Measurements from ENCODE around the gene DERL2. TPM values are rescaled to one million over a fixed set of nuclear protein-coding genes. Genes with fewer than 3 reads are reported as not detected.

DERL2 gene
- total and polyA plus RNA-seq, 7 experiments from 2014 or later = 50.2 to 84.4 (median 72.0) TPM

GRCh38 chr17:5516060-5516792 is 30.2 kb upstream of the DERL2 start:
- Mint-ChIP-seq H3K9me3 (peaks cover 0 to 7% (median 0%) of the 10 kb centered on the region in 11 donors), H3K36me3 (peaks cover 42 to 70% (median 62%) of the 10 kb centered on the region in 5 donors), H3K27me3 (no peaks in the 10 kb centered on the region), H3K27ac (peak overlapping the region in 8 of 9 donors; percentile 6 to 74 (median 62)), H3K4me3 (no peak overlapping the region), H3K4me1 (peaks cover 26 to 47% (median 37%) of the 10 kb centered on the region in 7 donors)
- Histone ChIP-seq H3K27me3 (ENCODE audit: control insufficient read depth in 2 of 2, insufficient read depth in 2 of 2, low read length in 2 of 2) (no peaks in the 10 kb centered on the region), H3K36me3 (ENCODE audit: control insufficient read depth in 2 of 3, insufficient read depth in 3 of 3, low read length in 3 of 3) (peaks cover 6 to 52% (median 19%) of the 10 kb centered on the region in 3 experiments), H3K4me3 (ENCODE audit: low read length) (no peak overlapping the region), H3K4me1 (ENCODE audit: control insufficient read depth in 2 of 2, insufficient read depth in 2 of 2, low read length in 2 of 2) (peaks cover 21 to 23% of the 10 kb centered on the region in 2 donors), H3K27ac (ENCODE audit: low read depth, low read length) (no peak overlapping the region), H3K9me3 (ENCODE audit: control insufficient read depth in 2 of 3, low read length in 3 of 3) (no peaks in the 10 kb centered on the region)
- intact Hi-C loops (cut with micrococcal nuclease) = no loop called here
- no peak for ATAC-seq
- no peak for DNase-seq
- POLR2A ChIA-PET = interaction anchor here (1.7 kb wide), 1 partner anchor 11 kb away, joined by 6 read pairs; no protein-coding TSS in a partner anchor
- CTCF ChIA-PET = no interaction called here

DNA sequence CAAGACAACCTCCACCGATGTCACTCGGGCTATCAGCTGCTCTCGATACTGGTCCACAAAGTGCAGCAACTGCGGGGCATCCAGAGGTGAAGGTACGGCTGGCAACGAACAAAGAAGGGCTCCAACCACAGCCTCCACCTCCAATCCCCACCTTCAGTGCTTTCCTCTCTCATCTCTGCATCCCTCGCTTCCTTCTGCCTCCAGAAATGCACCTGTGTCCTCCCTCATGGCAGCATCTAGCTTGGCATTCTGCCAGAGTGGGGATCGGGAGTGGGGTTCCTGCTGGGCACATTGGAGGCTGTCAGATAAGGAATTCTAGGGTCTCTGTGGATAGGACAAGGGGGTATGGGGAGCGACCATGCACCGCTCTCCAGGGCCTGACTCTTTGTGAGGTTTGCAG is 29.0 kb upstream of the DERL2 start:
- peak overlapping the region in 2 of 10 donors; percentile 48 to 55 for H3K4me3 Mint-ChIP-seq
- H3K27me3 Mint-ChIP-seq = no peaks in the 10 kb centered on the region
- Histone ChIP-seq H3K36me3 (ENCODE audit: control insufficient read depth in 2 of 3, insufficient read depth in 3 of 3, low read length in 3 of 3) (peaks cover 6 to 45% (median 13%) of the 10 kb centered on the region in 3 experiments), H3K27me3 (ENCODE audit: control insufficient read depth in 2 of 2, insufficient read depth in 2 of 2, low read length in 2 of 2) (no peaks in the 10 kb centered on the region), H3K9me3 (ENCODE audit: control insufficient read depth in 2 of 3, low read length in 3 of 3) (no peaks in the 10 kb centered on the region), H3K4me3 (ENCODE audit: low read length) (no peak overlapping the region), H3K27ac (ENCODE audit: low read depth, low read length) (no peak overlapping the region), H3K4me1 (ENCODE audit: control insufficient read depth in 2 of 2, insufficient read depth in 2 of 2, low read length in 2 of 2) (peaks cover 21 to 23% of the 10 kb centered on the region in 2 donors)
- intact Hi-C loops (cut with micrococcal nuclease) = no loop called here
- H3K27ac Mint-ChIP-seq = peak overlapping the region in 4 of 9 donors; percentile 18 to 59 (median 24)
- no peak for ATAC-seq
- H3K9me3 Mint-ChIP-seq = peaks cover 0 to 7% (median 0%) of the 10 kb centered on the region in 11 donors
- H3K36me3 Mint-ChIP-seq = peaks cover 32 to 64% (median 59%) of the 10 kb centered on the region in 5 donors
- DNase-seq = no peak
- H3K4me1 Mint-ChIP-seq = peaks cover 26 to 47% (median 36%) of the 10 kb centered on the region in 7 donors
- ChIA-PET CTCF (no interaction called here), POLR2A (interaction anchor here (1.7 kb wide), 1 partner anchor 12 kb away, joined by 6 read pairs; no protein-coding TSS in a partner anchor)

- DNase-seq (peak in 7 of 9 donors; percentile 27 to 62 (median 57)), ATAC-seq (peak; percentile 78)
- peak overlapping the region; percentile 4 to 73 (median 57) for H3K4me3 Mint-ChIP-seq
- intact Hi-C loops (cut with micrococcal nuclease) = loop anchor here in 1 of 2 donors (1.0 kb wide), 2 partner anchors 12 to 27 kb away; partner anchors contain the start of genes DERL2 and MIS12
- peaks cover 0 to 7% (median 0%) of the 10 kb centered on the region in 11 donors for H3K9me3 Mint-ChIP-seq
- Histone ChIP-seq H3K9me3 (ENCODE audit: control insufficient read depth in 2 of 3, low read length in 3 of 3) (no peaks in the 10 kb centered on the region), H3K27me3 (ENCODE audit: control insufficient read depth in 2 of 2, insufficient read depth in 2 of 2, low read length in 2 of 2) (no peaks in the 10 kb centered on the region), H3K4me3 (ENCODE audit: low read length) (no peak overlapping the region), H3K4me1 (ENCODE audit: control insufficient read depth in 2 of 2, insufficient read depth in 2 of 2, low read length in 2 of 2) (peaks cover 21 to 23% of the 10 kb centered on the region in 2 donors), H3K27ac (ENCODE audit: low read depth, low read length) (peak overlapping the region; percentile 36), H3K36me3 (ENCODE audit: control insufficient read depth in 2 of 3, insufficient read depth in 3 of 3, low read length in 3 of 3) (peaks cover 6 to 57% (median 13%) of the 10 kb centered on the region in 3 experiments)
- peak overlapping the region; percentile 14 to 89 (median 78) for H3K27ac Mint-ChIP-seq
- ChIA-PET POLR2A (interaction anchor here (1.3 kb wide), 1 partner anchor 70 kb away, joined by 3 read pairs; no protein-coding TSS in a partner anchor), CTCF (no interaction called here)
- peaks cover 32 to 72% (median 63%) of the 10 kb centered on the region in 5 donors for H3K36me3 Mint-ChIP-seq
- peaks cover 27 to 47% (median 36%) of the 10 kb centered on the region in 7 donors for H3K4me1 Mint-ChIP-seq
- H3K27me3 Mint-ChIP-seq = no peaks in the 10 kb centered on the region
Measured at GRCh38 chr17:5513628-5514027, 27.6 kb upstream of the DERL2 start.

DNA sequence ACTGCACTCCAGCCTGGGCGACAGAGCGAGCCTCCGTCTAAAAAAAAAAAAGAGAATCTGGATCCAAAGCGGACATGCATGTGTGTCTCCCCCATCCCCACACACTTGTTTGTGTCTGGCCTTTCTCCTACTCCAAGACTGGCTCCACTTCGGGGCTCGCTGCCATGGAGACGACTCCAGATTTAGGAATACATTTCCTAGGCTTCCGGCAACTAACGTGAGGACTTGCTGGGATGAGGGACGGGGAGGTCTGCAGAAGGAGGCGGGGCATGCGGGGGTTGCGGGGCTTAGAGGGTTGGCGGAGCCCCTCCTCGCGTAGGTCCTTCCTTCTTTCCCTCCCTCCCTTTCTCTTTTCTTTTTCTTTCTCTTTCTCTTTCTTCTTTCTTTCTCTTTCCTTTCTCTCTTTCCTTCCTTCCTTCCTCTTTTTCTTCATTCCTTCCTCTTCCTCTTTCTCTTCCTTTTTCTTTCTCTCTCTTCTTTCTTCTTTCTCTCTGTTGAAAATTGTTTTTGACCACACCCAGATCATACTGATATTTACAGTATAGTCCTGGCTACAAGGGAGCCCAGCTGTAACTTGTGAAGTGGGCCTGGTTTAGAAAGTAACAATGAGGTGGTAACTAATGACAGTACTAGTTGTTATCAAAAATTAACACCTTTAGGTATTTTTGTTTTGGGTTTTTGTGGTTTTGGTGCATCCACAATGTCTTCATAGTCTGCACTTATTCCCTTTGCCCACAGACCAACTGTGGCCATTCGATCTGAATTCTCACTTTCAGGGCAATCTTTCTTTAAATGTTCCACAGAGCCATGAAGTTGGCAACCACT is 25.6 kb upstream of the DERL2 start:
- H3K9me3 ChIP-seq (ENCODE audit: control insufficient read depth in 2 of 3, low read length in 3 of 3) = no peaks in the 10 kb centered on the region
- H3K4me1 ChIP-seq (ENCODE audit: control insufficient read depth in 2 of 2, insufficient read depth in 2 of 2, low read length in 2 of 2) = peaks cover 21 to 23% of the 10 kb centered on the region in 2 donors
- no peak overlapping the region for H3K27ac ChIP-seq (ENCODE audit: low read depth, low read length)
- Mint-ChIP-seq H3K9me3 (peaks cover 0 to 7% (median 0%) of the 10 kb centered on the region in 11 donors), H3K4me3 (peak overlapping the region in 2 of 10 donors; percentile 12 to 29), H3K27me3 (no peaks in the 10 kb centered on the region), H3K4me1 (peaks cover 27 to 47% (median 39%) of the 10 kb centered on the region in 7 donors), H3K36me3 (peaks cover 20 to 66% (median 57%) of the 10 kb centered on the region in 5 donors), H3K27ac (peak overlapping the region in 8 of 9 donors; percentile 39 to 86 (median 67))
- CTCF ChIA-PET = no interaction called here
- no peak overlapping the region for H3K4me3 ChIP-seq (ENCODE audit: low read length)
- DNase-seq = no peak
- H3K27me3 ChIP-seq (ENCODE audit: control insufficient read depth in 2 of 2, insufficient read depth in 2 of 2, low read length in 2 of 2) = no peaks in the 10 kb centered on the region
- intact Hi-C loops (cut with micrococcal nuclease) = no loop called here
- POLR2A ChIA-PET = interaction anchor here (1.3 kb wide), 1 partner anchor 25 kb away, joined by 5 read pairs; no protein-coding TSS in a partner anchor
- peaks cover 6 to 44% (median 13%) of the 10 kb centered on the region in 3 experiments for H3K36me3 ChIP-seq (ENCODE audit: control insufficient read depth in 2 of 3, insufficient read depth in 3 of 3, low read length in 3 of 3)
- no peak for ATAC-seq

DNA sequence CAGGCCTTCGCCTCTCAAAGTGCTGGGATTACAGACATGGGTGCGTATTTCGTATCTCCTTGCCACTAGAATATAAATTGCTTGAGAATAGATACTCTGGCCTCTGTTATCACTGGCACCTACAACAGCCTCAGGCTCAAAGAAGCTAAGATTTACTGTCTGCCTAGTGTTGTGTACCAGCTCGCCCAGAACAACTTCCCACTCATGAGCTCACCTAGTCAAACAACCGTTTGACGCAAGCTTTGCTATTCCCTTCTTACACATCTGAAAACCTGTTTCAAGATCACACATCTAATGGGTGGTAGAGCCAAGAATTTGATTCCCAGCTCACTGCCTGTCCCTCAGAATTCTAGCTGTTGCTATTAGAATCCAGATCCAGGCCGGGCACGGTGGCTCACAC is 24.8 kb upstream of the DERL2 start:
- peaks cover 21 to 23% of the 10 kb centered on the region in 2 donors for H3K4me1 ChIP-seq (ENCODE audit: control insufficient read depth in 2 of 2, insufficient read depth in 2 of 2, low read length in 2 of 2)
- no peaks in the 10 kb centered on the region for H3K9me3 ChIP-seq (ENCODE audit: control insufficient read depth in 2 of 3, low read length in 3 of 3)
- Mint-ChIP-seq H3K9me3 (peaks cover 0 to 7% (median 0%) of the 10 kb centered on the region in 11 donors), H3K4me3 (no peak overlapping the region), H3K27ac (peak overlapping the region in 1 of 9 donors; percentile 27), H3K27me3 (no peaks in the 10 kb centered on the region), H3K36me3 (peaks cover 15 to 66% (median 53%) of the 10 kb centered on the region in 5 donors), H3K4me1 (peaks cover 27 to 43% (median 39%) of the 10 kb centered on the region in 7 donors)
- H3K27me3 ChIP-seq (ENCODE audit: control insufficient read depth in 2 of 2, insufficient read depth in 2 of 2, low read length in 2 of 2) = no peaks in the 10 kb centered on the region
- H3K36me3 ChIP-seq (ENCODE audit: control insufficient read depth in 2 of 3, insufficient read depth in 3 of 3, low read length in 3 of 3) = peaks cover 6 to 38% (median 7%) of the 10 kb centered on the region in 3 experiments
- H3K27ac ChIP-seq (ENCODE audit: low read depth, low read length) = no peak overlapping the region
- POLR2A ChIA-PET = interaction anchor here (2.6 kb wide), 1 partner anchor 11 kb away, joined by 9 read pairs; a partner anchor contains a TSS
- intact Hi-C loops (cut with micrococcal nuclease) = no loop called here
- DNase-seq = no peak
- no peak for ATAC-seq
- no peak overlapping the region for H3K4me3 ChIP-seq (ENCODE audit: low read length)
- CTCF ChIA-PET = no interaction called here

DNA sequence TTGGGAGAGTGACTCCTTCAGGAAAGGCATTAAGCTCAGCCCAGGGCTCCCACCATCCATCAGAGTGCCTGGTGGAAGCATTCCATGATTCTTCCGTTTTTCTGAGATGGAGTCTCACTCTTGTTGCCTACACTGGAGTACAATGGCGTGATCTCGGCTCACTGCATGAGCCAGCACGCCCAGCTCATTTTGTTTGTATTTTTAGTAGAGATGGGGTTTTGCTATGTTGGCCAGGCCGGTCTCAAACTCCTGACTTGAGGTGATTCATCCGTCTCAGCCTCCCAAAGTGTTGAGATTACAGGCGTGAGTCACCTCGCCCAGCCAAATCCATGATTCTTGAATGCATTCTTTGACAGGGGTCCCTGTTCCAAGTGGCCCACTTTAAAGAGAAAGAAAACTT is 23.5 kb upstream of the DERL2 start:
- DNase-seq = no peak
- Mint-ChIP-seq H3K4me1 (peaks cover 21 to 34% (median 31%) of the 10 kb centered on the region in 7 donors), H3K9me3 (peaks cover 0 to 7% (median 0%) of the 10 kb centered on the region in 11 donors), H3K27ac (peak overlapping the region in 2 of 9 donors; percentile 22 to 75), H3K27me3 (no peaks in the 10 kb centered on the region), H3K4me3 (no peak overlapping the region), H3K36me3 (peaks cover 7 to 57% (median 44%) of the 10 kb centered on the region in 5 donors)
- Histone ChIP-seq H3K4me1 (ENCODE audit: control insufficient read depth in 2 of 2, insufficient read depth in 2 of 2, low read length in 2 of 2) (peaks cover 20 to 23% of the 10 kb centered on the region in 2 donors), H3K9me3 (ENCODE audit: control insufficient read depth in 2 of 3, low read length in 3 of 3) (no peaks in the 10 kb centered on the region), H3K27me3 (ENCODE audit: control insufficient read depth in 2 of 2, insufficient read depth in 2 of 2, low read length in 2 of 2) (no peaks in the 10 kb centered on the region), H3K36me3 (ENCODE audit: control insufficient read depth in 2 of 3, insufficient read depth in 3 of 3, low read length in 3 of 3) (peaks cover 0 to 38% (median 3%) of the 10 kb centered on the region in 3 experiments), H3K27ac (ENCODE audit: low read depth, low read length) (no peak overlapping the region), H3K4me3 (ENCODE audit: low read length) (no peak overlapping the region)
- ChIA-PET CTCF (no interaction called here), POLR2A (interaction anchor here (2.6 kb wide), 1 partner anchor 9 kb away, joined by 9 read pairs; a partner anchor contains a TSS)
- no peak for ATAC-seq
- intact Hi-C loops (cut with micrococcal nuclease) = no loop called here
